Activated T-cell treated with anti-CD3 and anti-CD28 coated beads, Interleukin-2, amount 50 U/mL, for 1 hour (primary cell): ENCODE measurements around the gene SLC5A7.

ENCODE experiments used
- DNase-seq: peaks from one replicate; pipeline ENCODE4 v3.0.0-alpha.2; 2020

SLC5A7 gene

DNA sequence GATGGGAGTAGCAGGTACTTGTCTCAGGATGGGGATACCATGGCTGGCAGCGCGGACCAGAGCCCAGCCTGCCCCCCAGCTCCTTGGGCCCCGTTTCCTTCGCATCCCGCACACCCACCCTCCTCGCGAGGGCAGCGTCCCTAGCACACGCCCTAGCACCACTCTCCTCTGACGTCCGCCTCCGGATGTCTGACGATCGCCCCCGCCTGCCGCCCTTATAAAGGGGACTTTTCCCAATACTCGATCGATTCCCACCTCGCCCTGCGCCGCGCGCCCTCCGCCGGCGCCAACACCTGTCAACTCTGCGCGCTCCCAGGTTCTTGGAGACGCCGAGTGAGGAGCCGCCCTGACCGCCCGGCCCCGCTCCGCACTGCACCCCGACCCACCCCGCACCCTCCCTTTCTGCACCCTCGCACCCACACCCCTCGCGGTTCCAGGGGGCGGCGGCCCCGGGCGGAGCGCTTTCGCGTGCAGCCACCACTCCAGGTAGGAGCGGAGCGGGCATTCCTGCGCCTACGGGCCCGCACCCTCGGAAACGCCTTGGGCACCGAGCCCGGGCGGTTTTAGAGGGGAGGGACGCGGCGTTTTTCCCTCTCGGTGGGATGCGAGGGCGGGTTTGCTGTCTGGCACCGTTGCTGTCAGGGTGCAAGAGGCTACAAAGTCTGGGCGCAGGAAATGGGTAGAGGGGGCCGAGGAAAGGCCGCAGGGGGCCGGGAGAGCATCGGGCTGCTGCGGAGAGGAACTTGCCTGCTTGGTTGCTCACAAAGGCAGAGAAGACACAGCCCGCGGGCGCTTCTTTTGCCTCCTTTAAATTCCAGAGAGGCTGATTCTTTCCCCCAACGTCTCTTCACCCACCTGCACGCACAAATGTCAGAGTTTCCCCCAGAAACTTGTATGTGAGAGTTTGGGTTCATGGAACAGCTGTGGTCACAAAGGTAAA lies at the start of gene SLC5A7:
SLC5A7 (plus strand) TSS at position 247 of the 940 bp plus-strand sequence. CDS start 1,632 bp downstream, outside the sequence.
- DNase-seq, result no peak

DNA sequence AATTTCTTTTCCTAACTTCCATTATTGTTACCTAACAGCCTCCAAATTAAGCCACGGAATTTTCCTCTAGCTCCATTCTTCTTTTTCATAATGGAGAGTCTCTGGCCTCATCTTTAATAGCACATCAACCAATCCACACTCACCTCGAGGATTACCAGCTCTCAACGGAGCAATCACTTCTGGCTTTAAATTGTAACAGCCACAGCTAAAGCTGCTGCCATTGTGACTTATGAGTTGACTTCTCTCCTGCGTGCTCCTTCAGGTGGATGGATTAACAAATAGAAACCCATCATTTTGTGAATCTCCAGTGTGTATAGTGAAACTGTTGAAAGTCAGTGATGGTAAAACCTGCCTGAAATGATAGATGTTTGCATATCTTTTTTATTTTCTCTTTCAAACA lies 24.9 kb upstream of the SLC5A7 start:
- no peak for DNase-seq

DNA sequence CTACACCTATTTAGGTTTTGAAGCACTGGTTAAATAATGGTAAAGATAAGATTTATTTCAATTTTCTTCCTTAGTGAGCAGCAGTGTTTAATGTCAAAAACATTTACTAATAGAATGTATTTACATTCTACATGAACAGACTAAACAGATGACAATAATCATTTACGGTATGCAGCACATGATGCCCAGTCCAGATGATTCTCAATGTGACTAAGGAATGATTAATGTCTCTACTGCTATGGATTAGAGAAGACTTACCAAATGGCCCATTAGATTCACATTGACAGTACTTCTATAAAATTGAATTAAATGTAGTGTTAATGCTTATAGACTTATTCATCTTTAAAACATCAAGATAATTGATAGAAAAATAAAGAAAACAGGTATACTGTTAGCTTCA lies 22.1 kb upstream of the SLC5A7 start:
- DNase-seq, result no peak

DNA sequence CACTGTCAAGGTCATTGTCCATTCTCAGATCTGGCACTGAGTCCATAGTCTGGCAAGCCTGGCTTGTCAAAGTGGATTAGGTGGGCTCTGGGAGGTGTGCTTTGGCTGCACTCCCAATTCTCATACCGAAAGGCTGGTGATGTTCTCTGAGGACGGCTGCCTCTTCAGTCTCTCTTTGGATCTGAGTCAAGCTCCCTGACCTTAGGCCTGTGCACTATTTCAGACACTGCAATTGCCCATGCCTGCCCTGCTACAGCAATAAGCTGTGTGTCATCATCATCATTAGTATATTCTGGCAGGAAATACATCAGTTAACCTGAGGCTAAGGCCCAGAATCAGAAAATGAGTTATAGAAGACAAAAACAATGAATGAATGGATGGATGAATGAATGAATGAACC lies 1.6 kb upstream of the SLC5A7 start:
- no peak for DNase-seq

DNA sequence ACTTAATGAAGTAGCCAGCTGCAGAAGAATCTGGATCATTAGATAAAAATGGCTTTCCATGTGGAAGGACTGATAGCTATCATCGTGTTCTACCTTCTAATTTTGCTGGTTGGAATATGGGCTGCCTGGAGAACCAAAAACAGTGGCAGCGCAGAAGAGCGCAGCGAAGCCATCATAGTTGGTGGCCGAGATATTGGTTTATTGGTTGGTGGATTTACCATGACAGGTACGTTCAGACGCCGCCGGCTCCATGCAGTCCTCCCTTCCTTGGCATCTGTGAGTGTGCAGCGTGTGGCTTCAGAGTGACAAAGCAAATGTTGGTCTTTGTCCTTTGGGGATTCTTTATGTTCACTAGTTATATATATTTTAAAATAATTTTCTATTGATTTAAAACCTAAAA lies 1.8 kb downstream of the SLC5A7 start:
- DNase-seq, result no peak

DNA sequence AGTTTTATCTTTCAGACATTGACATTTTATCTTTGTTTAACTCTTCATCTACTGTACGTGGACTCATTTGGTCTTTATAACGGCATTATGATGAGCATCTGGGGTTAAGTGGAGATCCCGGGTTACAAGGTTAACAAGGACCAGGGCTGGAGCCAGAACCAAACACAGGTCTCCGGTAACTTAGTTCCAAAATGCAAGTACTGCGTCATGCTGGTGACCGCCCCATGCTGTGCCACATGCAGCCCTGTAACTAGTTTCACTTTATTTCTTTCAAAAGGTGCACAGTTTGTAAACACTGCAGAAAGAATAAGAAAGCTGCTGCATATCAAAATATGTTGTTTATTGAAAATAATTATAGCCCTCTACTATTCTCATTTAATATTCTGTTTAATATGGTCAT lies 3.1 kb downstream of the SLC5A7 start:
- DNase-seq, result no peak

DNA sequence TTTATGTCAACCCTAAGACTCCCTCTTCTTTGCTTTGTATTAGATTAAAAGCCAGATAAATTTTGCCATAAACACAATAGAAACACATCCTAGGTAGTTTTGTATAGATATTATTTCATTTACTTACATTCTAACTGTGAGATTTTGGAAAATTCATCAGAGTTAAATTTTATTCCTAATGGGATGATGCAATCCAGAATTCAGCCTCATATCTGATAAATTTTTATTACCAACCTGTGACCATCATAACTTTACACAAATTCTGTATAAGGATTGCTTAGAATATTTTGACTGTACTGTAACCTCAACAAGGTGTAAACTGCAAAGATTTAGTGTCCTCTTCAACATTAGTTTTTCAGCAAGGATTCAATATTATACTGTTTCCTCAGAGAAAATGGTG lies 4.4 kb downstream of the SLC5A7 start:
- DNase-seq, result no peak

DNA sequence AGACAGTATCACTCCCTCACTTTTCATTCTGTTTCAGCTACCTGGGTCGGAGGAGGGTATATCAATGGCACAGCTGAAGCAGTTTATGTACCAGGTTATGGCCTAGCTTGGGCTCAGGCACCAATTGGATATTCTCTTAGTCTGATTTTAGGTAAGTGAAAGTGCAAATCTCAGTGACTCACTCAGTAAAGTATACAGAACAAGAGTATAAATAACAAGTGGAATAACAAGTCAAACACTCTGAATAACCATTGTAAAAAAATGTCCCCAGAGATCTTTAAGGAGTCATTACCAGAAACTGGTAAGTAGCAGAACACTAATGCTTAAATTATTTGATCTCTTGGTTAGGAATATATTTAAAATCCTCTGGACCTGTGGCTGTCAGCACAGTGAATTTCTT lies 5.7 kb downstream of the SLC5A7 start:
- DNase-seq, result no peak

DNA sequence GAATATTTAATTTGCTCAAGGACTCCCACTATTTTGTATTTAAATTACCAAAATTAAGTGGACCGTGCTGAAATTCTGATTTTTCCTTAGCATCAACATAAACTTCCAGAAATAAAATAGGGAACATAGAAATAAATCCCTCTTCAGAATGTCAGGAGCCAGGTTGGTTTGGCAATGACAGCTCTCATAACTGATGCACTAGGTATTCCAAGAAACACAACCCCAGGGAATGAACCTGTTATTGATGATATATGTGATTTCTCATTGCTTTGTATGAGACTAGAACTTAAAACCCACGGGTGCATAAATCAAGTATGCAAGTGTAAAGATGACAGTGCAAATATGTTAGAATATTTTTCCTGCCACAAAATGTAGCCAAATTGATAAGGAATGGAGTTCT lies 12.8 kb downstream of the SLC5A7 start:
- no peak for DNase-seq

DNA sequence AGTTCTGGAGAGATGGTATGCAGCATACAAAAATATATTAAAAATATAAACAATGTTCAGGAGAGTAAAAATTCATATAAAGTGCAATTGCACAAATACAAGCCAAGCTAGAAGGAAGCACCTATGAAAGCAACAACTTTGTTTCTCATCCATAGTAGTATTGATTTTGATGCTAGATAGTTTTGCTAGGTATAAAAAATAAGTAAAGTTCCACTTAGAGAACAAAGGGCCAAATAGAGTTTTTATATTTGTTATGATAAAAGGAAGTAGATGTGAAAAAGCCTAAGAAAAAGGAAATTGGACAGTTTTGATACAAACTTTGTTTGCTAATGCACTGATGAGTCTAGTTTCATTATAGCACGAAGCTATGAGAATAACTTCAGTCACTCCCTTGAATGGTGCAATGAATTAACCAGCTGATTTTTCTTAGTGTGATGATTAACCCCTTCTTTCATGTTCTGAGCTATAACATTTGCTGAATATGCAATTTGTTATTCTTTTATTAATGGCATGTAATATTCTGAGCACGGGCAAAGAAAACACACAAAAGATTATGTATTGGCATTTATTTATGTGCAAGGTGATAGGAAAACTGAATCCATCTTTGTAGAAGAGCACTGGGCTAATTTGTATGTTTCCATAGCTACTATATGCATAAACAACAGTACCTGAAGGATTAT lies 24.7 kb downstream of the SLC5A7 start:
- DNase-seq, result no peak

DNA sequence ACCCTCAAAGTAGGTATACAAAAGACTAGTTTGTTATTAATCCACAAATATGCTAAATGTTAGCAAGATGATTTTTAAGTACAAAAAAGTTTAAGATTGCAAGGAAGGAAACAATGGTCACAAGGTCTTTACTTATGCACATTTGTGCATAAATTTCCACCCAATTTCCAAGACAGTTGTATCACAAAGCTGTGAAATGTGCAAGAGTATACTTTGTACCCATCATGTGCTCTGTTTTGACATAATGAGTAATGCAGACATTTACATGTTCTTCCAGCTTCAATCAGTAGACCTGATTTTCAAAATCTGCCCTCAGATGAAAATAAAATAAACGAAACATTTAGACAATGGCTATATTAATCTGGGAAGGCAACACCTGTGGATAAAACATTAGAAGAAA lies 27.0 kb downstream of the SLC5A7 start:
- DNase-seq, result no peak

DNA sequence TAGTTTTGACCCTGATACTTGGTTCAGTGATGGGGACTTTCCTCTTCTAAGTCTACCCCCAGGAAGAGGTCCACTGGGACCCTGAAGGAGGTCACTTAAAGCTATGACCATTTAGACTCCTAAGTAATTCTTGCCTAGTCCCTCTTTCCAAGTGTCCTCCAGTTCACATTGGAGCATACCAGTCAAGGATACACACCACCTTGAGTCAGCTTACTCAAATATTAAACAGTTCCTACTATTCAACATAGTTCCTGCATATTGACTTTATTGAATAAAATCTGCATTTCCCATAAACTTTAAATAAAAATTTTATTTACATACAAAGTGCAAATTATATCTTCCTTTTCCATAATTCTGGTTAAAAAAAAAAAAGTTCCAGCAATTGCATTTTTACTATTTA lies 36.3 kb downstream of the SLC5A7 start:
- DNase-seq, result no peak

DNA sequence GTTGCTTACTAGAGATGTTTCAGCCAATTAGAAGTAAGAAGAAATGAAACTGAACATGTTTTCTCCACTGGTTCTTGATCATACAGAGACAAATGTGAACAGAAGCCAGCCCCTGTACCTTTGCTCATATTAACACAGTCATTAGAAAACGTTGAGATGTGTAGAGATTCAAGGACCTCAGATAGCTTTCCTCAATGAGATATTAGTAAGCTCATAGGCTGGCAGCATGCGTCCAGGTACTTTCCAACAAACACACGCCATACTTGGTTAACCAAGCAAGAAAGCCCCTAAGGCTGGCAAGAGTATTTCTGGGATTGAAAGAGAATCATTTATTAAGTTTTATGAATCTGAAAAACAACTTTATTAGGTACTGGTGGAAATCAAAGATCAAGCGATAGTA lies 37.5 kb downstream of the SLC5A7 start:
- DNase-seq, result no peak

DNA sequence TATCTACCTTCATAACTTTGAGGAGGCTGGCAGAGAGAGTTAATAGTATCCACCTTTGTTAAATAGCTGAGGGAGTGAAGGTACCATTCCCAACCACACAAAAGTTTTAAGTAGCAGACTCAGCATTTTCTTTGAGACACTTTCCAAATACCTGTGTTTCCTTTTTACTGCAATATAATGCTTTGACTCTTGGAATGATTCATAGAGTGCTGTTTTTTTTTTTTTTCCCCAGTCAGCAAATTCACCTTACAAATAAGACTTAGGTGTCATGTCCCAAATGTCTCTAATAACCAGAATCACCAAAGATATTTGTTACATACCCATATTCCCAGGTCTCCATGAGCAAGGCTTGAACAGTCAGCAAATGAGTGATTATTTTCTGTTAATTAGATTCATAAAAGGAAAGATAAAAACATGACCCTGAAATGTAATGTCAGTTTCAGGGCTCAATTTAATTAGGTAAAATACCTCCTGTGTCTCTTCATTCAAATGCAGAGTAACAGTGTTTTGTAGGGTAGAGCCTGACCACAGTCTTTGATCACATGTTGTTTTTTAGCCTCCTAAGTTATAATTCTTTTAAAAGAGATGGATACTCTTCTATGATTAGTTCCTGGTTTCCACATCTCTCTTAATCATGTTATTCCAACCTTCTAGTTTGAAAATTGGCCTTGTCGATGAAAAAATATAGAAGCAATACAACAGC lies 39.9 kb downstream of the SLC5A7 start:
- no peak for DNase-seq

DNA sequence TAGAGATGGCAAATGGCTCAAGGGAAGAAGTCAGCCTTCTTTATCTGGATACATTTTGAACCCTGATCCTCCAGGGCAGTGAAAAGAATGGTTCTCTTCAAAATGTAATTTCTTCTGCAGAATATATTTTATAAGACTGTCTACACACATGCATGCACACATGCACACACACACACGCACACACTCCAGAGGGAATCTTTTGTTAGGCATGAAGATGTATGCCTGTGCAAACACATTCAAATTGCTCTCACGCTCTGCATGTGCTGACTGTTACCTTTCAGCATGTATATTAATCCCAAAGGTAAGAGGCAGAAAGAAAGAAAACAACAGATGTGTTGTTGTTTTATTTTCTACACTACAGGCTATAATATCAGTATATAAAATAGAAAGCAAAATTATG lies 43.2 kb downstream of the SLC5A7 start:
- no peak for DNase-seq

DNA sequence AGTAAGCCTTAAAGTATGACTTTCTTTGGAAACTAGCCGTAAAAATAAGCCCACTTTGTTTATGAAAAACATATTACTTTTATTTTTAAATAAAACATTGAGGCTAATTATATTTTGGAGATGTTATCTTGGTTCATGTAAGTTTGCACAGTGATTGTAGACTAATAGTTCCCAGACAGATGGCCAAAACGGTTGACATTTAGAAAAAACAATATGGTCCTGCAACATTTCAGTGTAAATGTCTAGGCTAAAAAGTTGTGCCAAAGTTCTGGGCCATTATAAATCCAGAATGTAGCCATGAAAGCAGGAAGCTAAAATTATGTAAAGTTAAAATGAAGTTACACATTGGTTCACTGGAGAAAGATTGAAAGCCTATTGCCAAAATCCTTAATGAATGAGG lies 43.6 kb downstream of the SLC5A7 start:
- no peak for DNase-seq

DNA sequence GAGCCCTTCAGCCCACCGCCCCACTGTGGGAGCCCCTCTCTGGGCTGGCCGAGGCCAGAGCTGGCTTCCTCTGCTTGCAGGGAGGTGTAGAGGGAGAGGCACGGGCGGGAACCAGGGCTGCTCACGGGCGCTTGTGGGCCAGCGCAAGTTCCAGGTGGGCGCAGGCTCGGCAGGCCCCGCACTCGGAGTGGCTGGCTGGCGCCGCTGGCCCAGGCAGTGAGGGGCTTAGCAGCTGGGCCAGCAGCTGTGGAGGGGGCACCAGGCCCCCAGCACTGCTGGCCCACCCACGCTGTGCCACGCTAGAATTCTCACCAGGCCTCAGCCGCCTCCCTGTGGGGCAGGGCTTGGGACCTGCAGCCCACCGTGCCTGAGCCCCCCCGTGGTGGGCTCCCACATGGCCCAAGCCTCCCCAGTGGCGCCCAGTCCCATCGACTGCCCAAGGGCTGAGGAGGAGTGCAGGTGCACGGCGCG lies 45.2 kb downstream of the SLC5A7 start:
- DNase-seq, result no peak

DNA sequence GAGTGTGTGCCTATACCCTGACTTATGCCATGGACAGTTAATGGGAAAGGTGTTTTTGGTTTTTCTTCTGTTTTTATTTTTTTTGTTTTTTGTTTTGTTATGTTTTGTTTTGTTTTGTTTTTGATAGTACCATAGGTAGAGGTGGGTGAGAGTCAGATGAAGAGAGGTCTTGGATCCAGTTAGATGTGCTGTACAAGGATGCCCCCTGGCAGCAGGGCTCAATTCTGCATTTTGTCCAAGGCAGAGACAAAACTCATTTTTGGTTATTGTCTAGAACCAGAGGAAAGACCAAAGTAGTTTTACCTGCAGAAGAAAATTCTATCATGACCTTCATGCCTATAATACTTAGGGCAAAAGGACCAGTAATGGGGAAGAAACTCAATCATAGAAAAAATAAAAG lies 48.5 kb downstream of the SLC5A7 start:
- DNase-seq, result no peak

DNA sequence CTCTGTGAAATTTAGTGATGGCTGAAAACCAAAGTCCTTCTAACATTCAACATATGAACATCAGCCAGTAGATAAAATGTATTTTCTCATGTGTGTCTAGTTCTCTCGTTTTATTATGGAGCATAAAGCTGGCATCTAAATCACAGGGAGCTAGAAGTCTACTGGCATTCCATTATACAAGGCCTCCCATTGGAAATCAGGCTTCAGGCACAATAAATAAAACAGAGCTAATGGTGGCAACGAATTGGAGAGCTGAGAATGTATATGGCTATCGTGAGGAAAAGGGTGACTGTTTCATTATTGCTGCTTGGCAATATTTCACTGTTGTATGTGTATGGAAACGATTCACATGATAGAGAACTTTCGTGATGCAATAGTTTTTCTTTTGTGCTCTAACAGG lies 62.4 kb downstream of the SLC5A7 start:
- DNase-seq, result no peak

DNA sequence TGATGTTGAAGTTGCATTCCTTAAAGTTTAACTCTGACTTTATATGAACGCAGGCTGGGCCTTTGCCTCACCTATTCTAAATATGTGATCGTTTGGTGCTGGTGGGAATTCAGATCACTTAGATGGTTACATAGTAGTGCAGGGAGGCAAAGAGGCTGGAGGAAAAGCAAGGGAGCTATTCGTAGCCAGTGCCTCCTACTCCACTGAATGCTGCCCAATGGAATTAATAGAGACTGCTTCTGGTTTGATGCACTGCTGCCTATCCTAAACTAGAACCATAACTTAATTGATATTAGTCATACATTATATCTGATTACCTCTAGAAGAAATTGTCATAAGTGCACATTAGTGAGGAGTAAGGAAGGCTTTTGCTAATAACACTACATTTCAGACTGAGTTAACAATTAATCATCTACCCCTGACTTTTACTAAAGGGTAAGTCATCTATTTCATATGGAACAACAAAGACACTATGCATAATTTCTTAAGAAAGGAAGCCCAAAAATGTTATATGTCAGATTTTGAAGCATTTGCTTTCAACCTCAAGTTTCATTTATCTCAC lies 72.3 kb downstream of the SLC5A7 start:
- DNase-seq, result no peak

DNA sequence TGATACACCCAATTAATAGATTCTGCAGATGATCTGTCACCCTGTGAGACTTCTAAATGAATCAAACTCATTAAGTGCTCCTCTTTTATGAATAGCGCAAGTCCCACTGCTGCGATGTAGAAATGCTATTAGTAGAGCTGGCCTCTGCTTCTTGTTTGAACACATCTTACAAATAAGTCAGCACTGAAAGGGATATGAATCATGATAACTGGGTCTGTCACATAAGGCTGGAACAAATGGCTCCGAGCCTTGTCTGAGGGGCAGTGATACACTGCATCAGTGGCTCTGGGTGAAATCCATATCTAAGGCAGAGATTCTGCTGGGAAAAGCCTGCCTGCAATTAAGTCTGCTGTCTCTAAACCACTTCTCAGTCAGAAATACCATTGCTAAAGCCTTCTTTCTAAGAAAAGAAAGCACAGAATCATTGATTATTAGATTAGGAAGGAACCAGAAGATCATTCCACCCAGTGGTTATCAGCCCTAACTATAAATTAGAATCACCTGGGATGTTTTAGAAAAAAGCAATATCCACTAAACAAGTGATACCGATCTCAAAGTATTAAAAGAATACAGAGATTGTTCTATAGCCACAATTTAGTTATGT lies 75.2 kb downstream of the SLC5A7 start:
- DNase-seq, result no peak
